Measurements from ENCODE around the gene CSNK1A1. TPM values are rescaled to one million over a fixed set of nuclear protein-coding genes. Genes with fewer than 3 reads are reported as not detected.
A peak's percentile ranks its signal among the peaks of the same experiment; 100 is the strongest.

The CSNK1A1 gene
- polyA plus RNA-seq, 1 of the 3 experiments (the other 2 are of a cell fraction): 70.7 TPM

GRCh38 chr5:149452007-149452664, 99.1 kb downstream of the CSNK1A1 start:
- Histone ChIP-seq H3F3A (replicated peaks; ENCODE audit: insufficient read depth) (peaks cover 29% of the 10 kb centered on the region), H3K9ac (peak overlapping the region; percentile 56; the same call in 1 of the 2 replicates), H3K27ac (ENCODE audit: low read depth in 2 of 2, low read length in 1 of 2) (peak overlapping the region; percentile 61 to 93), H3K4me1 (ENCODE audit: control insufficient read depth in 1 of 2, insufficient read depth in 2 of 2, low read depth in 1 of 2, low read length in 1 of 2) (peaks cover 17 to 38% of the 10 kb centered on the region in 2 experiments), H4K20me1 (ENCODE audit: insufficient read depth) (no peaks in the 10 kb centered on the region), H3K9me3 (no peaks in the 10 kb centered on the region), H3K36me3 (replicated peaks in 1 of 2; ENCODE audit: control insufficient read depth in 1 of 2, insufficient read depth in 2 of 2, low read length in 1 of 2) (no peaks in the 10 kb centered on the region), H2AFZ (ENCODE audit: low read depth) (peak overlapping the region; percentile 35), H3K27me3 (ENCODE audit: insufficient read depth) (no peaks in the 10 kb centered on the region), H3K4me3 (ENCODE audit: low read depth in 2 of 2, low read length in 1 of 2) (no peak overlapping the region), H3K4me2 (peak overlapping the region; percentile 1; the same call in 1 of the 2 replicates), H3K9me2 (no peaks in the 10 kb centered on the region), H3K79me2 (ENCODE audit: insufficient read depth) (no peaks in the 10 kb centered on the region)
- TF ChIP-seq JUND (IDR thresholded peaks at IDR 0.05) (no peak), SMC3 (IDR thresholded peaks at IDR 0.05; ENCODE audit: low read depth, low read length) (no peak), TCF12 (IDR thresholded peaks at IDR 0.05) (0 out of 2 replicates have a peak, but pooled peaks have one; percentile 27), GABPA (IDR thresholded peaks at IDR 0.05; ENCODE audit: low read depth) (peak; percentile 33; the same call in 1 of the 2 replicates), RCOR1 (IDR thresholded peaks at IDR 0.05; ENCODE audit: low read length) (peak; percentile 24; the same call in 1 of the 2 replicates), TAF1 (IDR thresholded peaks at IDR 0.05; ENCODE audit: borderline replicate concordance, low read depth, low read length) (no peak), IRF3 (IDR thresholded peaks at IDR 0.05; ENCODE audit: low read depth, low read length) (no peak), RXRA (IDR thresholded peaks at IDR 0.05; ENCODE audit: borderline replicate concordance, low read depth) (no peak), REST (IDR thresholded peaks at IDR 0.05; ENCODE audit: low read depth, low read length) (no peak), NFIC (IDR thresholded peaks at IDR 0.05; ENCODE audit: borderline replicate concordance) (no peak), ELF1 (IDR thresholded peaks at IDR 0.05) (peak; percentile 48; the same call in 1 of the 2 replicates), FOSL2 (IDR thresholded peaks at IDR 0.05; ENCODE audit: borderline replicate concordance, low read depth) (no peak), USF2 (IDR thresholded peaks at IDR 0.05; ENCODE audit: borderline replicate concordance, low read depth, low read length) (no peak), PBX3 (IDR thresholded peaks at IDR 0.05) (no peak), NRF1 (IDR thresholded peaks at IDR 0.05; ENCODE audit: low read depth, low read length) (no peak), YY1 (IDR thresholded peaks at IDR 0.05; ENCODE audit: low read depth) (no peak), EP300 (IDR thresholded peaks at IDR 0.05; ENCODE audit: borderline replicate concordance in 1 of 2, low read depth in 1 of 2, low read length in 1 of 2) (no peak; a peak in 1 of 4 replicates), CTCF (IDR thresholded peaks at IDR 0.05) (no peak), FOXJ3 (CRISPR knock-in tag; IDR thresholded peaks at IDR 0.05) (no peak)
- POLR2A ChIA-PET: interaction anchor here (0.5 to 1.7 kb wide), 2 partner anchors 99 to 103 kb away, joined by 3 to 4 read pairs; partner anchors contain the start of gene CSNK1A1
- 59% methylated on average over 11 of the region's 11 CpGs for WGBS (ENCODE audit: low lambda C conversion rate)
- CTCF ChIA-PET: interaction anchor here (0.8 to 6.3 kb wide), 8 partner anchors 10 to 135 kb away, joined by 3 to 37 read pairs (median 4); no protein-coding TSS in a partner anchor
- peak; percentile 37 for DNase-seq

Data from SK-N-SH (cell line).